HepG2 (cell line): ENCODE data around the gene PDLIM7.

Source experiments
- BRF2 ChIP-seq: sonication (generic); formaldehyde crosslinking; IDR thresholded peaks from 2 replicates; pipeline ENCODE4 v1.8.1; 2022; ENCODE audit warnings: mild to moderate bottlenecking, missing genetic modification reagents
- CBFB ChIP-seq: sonication (generic); formaldehyde crosslinking; IDR thresholded peaks from 2 replicates; pipeline ENCODE4 v1.4.0; 2020; ENCODE audit warnings: missing genetic modification reagents
- CREB3 ChIP-seq: sonication (generic); formaldehyde crosslinking; IDR thresholded peaks from 2 replicates; pipeline ENCODE4 v1.5.0; 2020; ENCODE audit warnings: missing genetic modification reagents
- CTCF ChIP-seq: sonication (generic); formaldehyde crosslinking; IDR thresholded peaks from 2 replicates; pipeline ENCODE4 v1.5.0; 2020; ENCODE audit warnings: mild to moderate bottlenecking, missing genetic modification reagents, moderate library complexity
- FOXA1 ChIP-seq, 2 experiments: fragments of 450-650 bp in 1 of 2; sonication (generic) in 1 of 2; formaldehyde crosslinking in 1 of 2; IDR thresholded peaks; 2 replicates each; pipeline versions ENCODE4 v1.4.0 to v1.6.1; 2016 to 2020; ENCODE audit warnings: missing genetic modification reagents in 1 of 2
- MED1 ChIP-seq: sonication (generic); formaldehyde crosslinking; IDR thresholded peaks from 2 replicates; pipeline ENCODE4 v1.4.0; 2020; ENCODE audit warnings: missing genetic modification reagents
- MTF1 ChIP-seq: sonication (generic); formaldehyde crosslinking; IDR thresholded peaks from 2 replicates; pipeline ENCODE4 v1.5.0; 2020; ENCODE audit warnings: missing genetic modification reagents
- PRDM15 ChIP-seq: sonication (generic); formaldehyde crosslinking; IDR thresholded peaks from 2 replicates; pipeline ENCODE4 v1.4.0; 2020; ENCODE audit warnings: missing genetic modification reagents
- RAD21 ChIP-seq: fragments of 450-650 bp; formaldehyde crosslinking; IDR thresholded peaks from 2 replicates; pipeline ENCODE4 v1.5.0; 2020; ENCODE audit warnings: mild to moderate bottlenecking
- TCF7L2 ChIP-seq: IDR thresholded peaks from 2 replicates; pipeline ENCODE4 v1.6.1; 2011; ENCODE audit warnings: mild to moderate bottlenecking, low read depth, low read length, moderate library complexity
- TEAD3 ChIP-seq: optimal IDR thresholded peaks from 2 replicates; pipeline ENCODE3; 2016; ENCODE audit warnings: borderline replicate concordance
- ZBTB37 ChIP-seq: sonication (generic); formaldehyde crosslinking; IDR thresholded peaks from 2 replicates; pipeline ENCODE4 v1.4.0; 2020; ENCODE audit warnings: mild to moderate bottlenecking, missing genetic modification reagents
- ZNF30 ChIP-seq: sonication (generic); formaldehyde crosslinking; IDR thresholded peaks from 2 replicates; pipeline ENCODE4 v1.5.0; 2020; ENCODE audit warnings: mild to moderate bottlenecking, missing genetic modification reagents
- TF ChIP-seq, protein P1 (sequence below): sonication (generic); formaldehyde crosslinking; conservative IDR thresholded peaks from 2 replicates; pipeline ENCODE4 v1.4.0; 2020; ENCODE audit warnings: missing genetic modification reagents

DNA sequence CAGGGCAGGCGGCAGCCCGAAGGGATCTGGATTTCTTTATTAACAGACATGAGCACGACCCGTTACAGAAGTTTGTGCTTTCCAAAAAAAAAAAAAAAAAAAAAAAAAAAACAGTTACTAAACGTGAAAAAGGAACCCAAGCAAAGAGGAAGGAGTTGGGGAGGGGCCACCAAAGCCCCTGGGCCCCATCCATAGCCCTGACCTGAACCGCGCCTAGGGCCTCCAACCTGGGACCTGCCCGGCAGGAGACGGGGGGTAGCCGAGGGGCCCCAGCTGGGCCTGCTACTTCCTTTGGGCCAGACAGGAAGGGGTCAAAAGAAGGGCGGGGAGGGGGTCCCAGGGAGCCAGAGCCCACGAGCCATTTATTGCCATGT, 40.8 kb downstream of the PDLIM7 start:
- TF ChIP-seq FOXA1 (IDR thresholded peaks at IDR 0.05): no peak
- TF ChIP-seq FOXA1 (CRISPR knock-in tag; IDR thresholded peaks at IDR 0.05): no peak
- TF ChIP-seq, protein P1, sequence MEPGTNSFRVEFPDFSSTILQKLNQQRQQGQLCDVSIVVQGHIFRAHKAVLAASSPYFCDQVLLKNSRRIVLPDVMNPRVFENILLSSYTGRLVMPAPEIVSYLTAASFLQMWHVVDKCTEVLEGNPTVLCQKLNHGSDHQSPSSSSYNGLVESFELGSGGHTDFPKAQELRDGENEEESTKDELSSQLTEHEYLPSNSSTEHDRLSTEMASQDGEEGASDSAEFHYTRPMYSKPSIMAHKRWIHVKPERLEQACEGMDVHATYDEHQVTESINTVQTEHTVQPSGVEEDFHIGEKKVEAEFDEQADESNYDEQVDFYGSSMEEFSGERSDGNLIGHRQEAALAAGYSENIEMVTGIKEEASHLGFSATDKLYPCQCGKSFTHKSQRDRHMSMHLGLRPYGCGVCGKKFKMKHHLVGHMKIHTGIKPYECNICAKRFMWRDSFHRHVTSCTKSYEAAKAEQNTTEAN (CRISPR knock-in tag): no peak
- no peak for TF ChIP-seq CBFB (CRISPR knock-in tag)
- TF ChIP-seq RAD21 (CRISPR knock-in tag): no peak
- TF ChIP-seq CTCF: no peak
- no peak for TF ChIP-seq PRDM15
- TF ChIP-seq CREB3: no peak
- no peak for TF ChIP-seq MED1 (CRISPR knock-in tag)
- TF ChIP-seq MTF1 (CRISPR knock-in tag): no peak
- TF ChIP-seq TCF7L2: no peak
- no peak for TF ChIP-seq ZNF30 (CRISPR knock-in tag)
- no peak for TF ChIP-seq TEAD3 (CRISPR knock-in tag)
- no peak for TF ChIP-seq BRF2
- TF ChIP-seq ZBTB37 (CRISPR knock-in tag): no peak
